Mesenchymal stem cell (in vitro differentiated cells and primary cell): ENCODE measurements around the gene BRCA2.

Experiments used
- DNase-seq: peaks from one replicate; pipeline ENCODE4 v3.0.0-alpha.2; 2013
- H2AFZ ChIP-seq: one replicate; pipeline ENCODE4 v1.6.1; 2013; ENCODE audit warnings: low read depth, mild to moderate bottlenecking, control low read depth, inconsistent platforms, low read length, moderate library complexity
- H2AK5ac ChIP-seq: 2 replicates; pipeline ENCODE4 v1.6.1; 2013; ENCODE audit warnings: low read length, moderate library complexity, mild to moderate bottlenecking, inconsistent platforms; ENCODE audit not compliant: severe bottlenecking
- H2BK120ac ChIP-seq: one replicate; pipeline ENCODE4 v1.6.1; 2013; ENCODE audit warnings: low read depth, mild to moderate bottlenecking, inconsistent platforms, low read length, moderate library complexity
- H2BK12ac ChIP-seq, 2 experiments: one replicate each; pipeline ENCODE4 v1.6.1; 2013; ENCODE audit warnings: inconsistent platforms in 2 of 2, low read length in 2 of 2, mild to moderate bottlenecking in 2 of 2, moderate library complexity in 2 of 2, control low read depth in 1 of 2
- H2BK15ac ChIP-seq: one replicate; pipeline ENCODE4 v1.6.1; 2013; ENCODE audit warnings: mild to moderate bottlenecking, low read depth, inconsistent platforms; ENCODE audit not compliant: poor library complexity, severe bottlenecking
- H2BK5ac ChIP-seq: 2 replicates; pipeline ENCODE4 v1.6.1; 2013; ENCODE audit warnings: low read depth, mild to moderate bottlenecking, low read length, control low read depth, inconsistent platforms; ENCODE audit not compliant: poor library complexity, severe bottlenecking
- H3K14ac ChIP-seq, 2 experiments: one replicate each; pipeline ENCODE4 v1.6.1; 2013; ENCODE audit warnings: inconsistent platforms in 2 of 2, low read length in 2 of 2, control low read depth in 1 of 2, mild to moderate bottlenecking in 1 of 2, moderate library complexity in 1 of 2
- H3K18ac ChIP-seq, 2 experiments: one replicate each; pipeline ENCODE4 v1.6.1; 2013; ENCODE audit warnings: inconsistent platforms in 2 of 2, low read length in 2 of 2, control low read depth in 1 of 2, low read depth in 1 of 2, mild to moderate bottlenecking in 1 of 2
- H3K23ac ChIP-seq, 2 experiments: one replicate each; pipeline ENCODE4 v1.6.1; 2013; ENCODE audit warnings: inconsistent platforms in 2 of 2, low read length in 2 of 2, mild to moderate bottlenecking in 2 of 2, moderate library complexity in 2 of 2, control low read depth in 1 of 2
- H3K27ac ChIP-seq: 2 replicates; pipeline ENCODE4 v1.5.1; 2013; ENCODE audit warnings: mild to moderate bottlenecking, moderate library complexity, low read length, control low read depth, inconsistent platforms; ENCODE audit not compliant: poor library complexity, severe bottlenecking
- H3K27me3 ChIP-seq, 2 experiments: 2 replicates each; pipeline versions ENCODE4 v1.6.1 to v1.7.0; 2013; ENCODE audit warnings: low read length in 2 of 2, mild to moderate bottlenecking in 2 of 2, moderate library complexity in 2 of 2, control low read depth in 1 of 2, inconsistent platforms in 1 of 2; ENCODE audit not compliant: control insufficient read depth in 1 of 2, insufficient read depth in 1 of 2
- H3K36me3 ChIP-seq, 2 experiments: 2 replicates each; pipeline versions ENCODE4 v1.6.1 to v1.7.0; 2013; ENCODE audit warnings: low read length in 2 of 2, control low read depth in 1 of 2, inconsistent platforms in 1 of 2, low read depth in 1 of 2, mild to moderate bottlenecking in 1 of 2; ENCODE audit not compliant: insufficient read depth in 2 of 2, control insufficient read depth in 1 of 2
- H3K4ac ChIP-seq, 2 experiments: one replicate each; pipeline ENCODE4 v1.6.1; 2013; ENCODE audit warnings: inconsistent platforms in 2 of 2, low read length in 2 of 2, mild to moderate bottlenecking in 2 of 2, moderate library complexity in 2 of 2, control low read depth in 1 of 2, low read depth in 1 of 2
- H3K4me1 ChIP-seq: 2 replicates; pipeline ENCODE4 v1.6.1; 2013; ENCODE audit warnings: low read depth, low read length, control low read depth; ENCODE audit not compliant: control insufficient read depth, insufficient read depth
- H3K4me2 ChIP-seq: 2 replicates; pipeline ENCODE4 v1.6.1; 2013; ENCODE audit warnings: low read length, mild to moderate bottlenecking, inconsistent platforms; ENCODE audit not compliant: poor library complexity, severe bottlenecking
- H3K4me3 ChIP-seq, 2 experiments: 2 replicates each; pipeline versions ENCODE4 v1.5.1 to v1.7.0; 2013; ENCODE audit warnings: low read length in 2 of 2, mild to moderate bottlenecking in 2 of 2, control low read depth in 1 of 2, low read depth in 1 of 2; ENCODE audit not compliant: insufficient read depth in 1 of 2
- H3K79me1 ChIP-seq: replicated peaks from 2 replicates; pipeline ENCODE4 v1.6.1; 2013; ENCODE audit warnings: mild to moderate bottlenecking, control low read depth, low read length, inconsistent platforms; ENCODE audit not compliant: poor library complexity, severe bottlenecking
- H3K9ac ChIP-seq: 2 replicates; pipeline ENCODE4 v1.7.0; 2013; ENCODE audit warnings: mild to moderate bottlenecking, low read length, moderate library complexity
- H3K9me3 ChIP-seq: 2 replicates; pipeline ENCODE4 v1.7.0; 2013; ENCODE audit warnings: mild to moderate bottlenecking, low read length; ENCODE audit not compliant: control insufficient read depth
- H4K8ac ChIP-seq: one replicate; pipeline ENCODE4 v1.6.1; 2013; ENCODE audit warnings: inconsistent platforms, mild to moderate bottlenecking, low read length, moderate library complexity
- H4K91ac ChIP-seq: one replicate; pipeline ENCODE4 v1.6.1; 2013; ENCODE audit warnings: mild to moderate bottlenecking, low read length, inconsistent platforms
- WGBS: methylation state at CpG from one replicate; pipeline ENCODE4 v1.1.7; 2013; ENCODE audit warnings: mixed read lengths; 5-methylcytosine and 5-hydroxymethylcytosine counted together

BRCA2 gene

GRCh38 chr13:32443111-32443510 lies 127.8 kb downstream of the BRCA2 start:
- Histone ChIP-seq H3K18ac (no peak overlapping the region), H3K23ac (no peak overlapping the region), H2BK5ac (no peak overlapping the region), H3K36me3 (peaks cover 0 to 74% of the 10 kb centered on the region in 2 experiments), H2BK12ac (no peak overlapping the region), H3K4me2 (no peak overlapping the region), H2BK15ac (no peak overlapping the region), H3K4ac (no peak overlapping the region), H3K4me3 (no peak overlapping the region), H3K4me1 (no peaks in the 10 kb centered on the region), H2AK5ac (no peak overlapping the region), H3K14ac (no peak overlapping the region), H3K9ac (no peak overlapping the region), H3K79me1 (no peaks in the 10 kb centered on the region), H3K27me3 (no peaks in the 10 kb centered on the region), H4K91ac (no peak overlapping the region), H3K27ac (no peak overlapping the region), H3K9me3 (no peaks in the 10 kb centered on the region), H4K8ac (no peak overlapping the region), H2BK120ac (no peak overlapping the region), H2AFZ (no peak overlapping the region)
- peak; percentile 33 for DNase-seq
- 87% methylated on average over 2 of the region's 2 CpGs for WGBS

GRCh38 chr13:32445461-32445860 lies 130.2 kb downstream of the BRCA2 start:
- no peak overlapping the region for H4K91ac ChIP-seq
- DNase-seq, result no peak
- H3K27me3 ChIP-seq, result no peaks in the 10 kb centered on the region
- H3K9ac ChIP-seq, result no peak overlapping the region
- no peak overlapping the region for H2BK15ac ChIP-seq
- peaks cover 0 to 59% of the 10 kb centered on the region in 2 experiments for H3K36me3 ChIP-seq
- H3K9me3 ChIP-seq, result no peaks in the 10 kb centered on the region
- WGBS, result 91% methylated on average over 1 of the region's 2 CpGs
- H3K14ac ChIP-seq, result no peak overlapping the region
- H3K4ac ChIP-seq, result no peak overlapping the region
- H2BK12ac ChIP-seq, result no peak overlapping the region
- H2AFZ ChIP-seq, result no peak overlapping the region
- no peak overlapping the region for H2BK120ac ChIP-seq
- no peak overlapping the region for H2AK5ac ChIP-seq
- H4K8ac ChIP-seq, result no peak overlapping the region
- H3K4me1 ChIP-seq, result no peaks in the 10 kb centered on the region
- no peak overlapping the region for H3K27ac ChIP-seq
- H3K4me3 ChIP-seq, result no peak overlapping the region
- H3K18ac ChIP-seq, result no peak overlapping the region
- no peak overlapping the region for H2BK5ac ChIP-seq
- no peak overlapping the region for H3K23ac ChIP-seq
- no peaks in the 10 kb centered on the region for H3K79me1 ChIP-seq
- H3K4me2 ChIP-seq, result no peak overlapping the region

- Histone ChIP-seq H3K4me2 (no peak overlapping the region), H2AFZ (no peak overlapping the region), H3K14ac (no peak overlapping the region), H2BK12ac (no peak overlapping the region), H2BK5ac (no peak overlapping the region), H3K9ac (no peak overlapping the region), H3K36me3 (peaks cover 0 to 58% of the 10 kb centered on the region in 2 experiments), H3K79me1 (no peaks in the 10 kb centered on the region), H3K4me1 (no peaks in the 10 kb centered on the region), H4K8ac (no peak overlapping the region), H3K9me3 (no peaks in the 10 kb centered on the region), H2AK5ac (no peak overlapping the region), H3K27me3 (no peaks in the 10 kb centered on the region), H2BK15ac (no peak overlapping the region), H3K4me3 (no peak overlapping the region), H3K23ac (no peak overlapping the region), H3K18ac (no peak overlapping the region), H2BK120ac (no peak overlapping the region), H4K91ac (no peak overlapping the region), H3K27ac (no peak overlapping the region), H3K4ac (no peak overlapping the region)
- DNase-seq, result no peak
- 96% methylated on average over 3 of the region's 3 CpGs for WGBS
These were observed 130.9 kb downstream of the BRCA2 start for GRCh38 chr13:32446220-32446619.

- Histone ChIP-seq H3K18ac (no peak overlapping the region), H3K27ac (no peak overlapping the region), H3K4me2 (no peak overlapping the region), H4K8ac (no peak overlapping the region), H2BK120ac (no peak overlapping the region), H3K23ac (no peak overlapping the region), H3K9ac (no peak overlapping the region), H2BK12ac (no peak overlapping the region), H2BK15ac (no peak overlapping the region), H2BK5ac (no peak overlapping the region), H3K4me3 (no peak overlapping the region), H3K4ac (no peak overlapping the region), H4K91ac (no peak overlapping the region), H2AFZ (no peak overlapping the region), H2AK5ac (no peak overlapping the region), H3K9me3 (peaks cover 3% of the 10 kb centered on the region), H3K14ac (no peak overlapping the region), H3K36me3 (peaks cover 3 to 62% of the 10 kb centered on the region in 2 experiments), H3K4me1 (no peaks in the 10 kb centered on the region), H3K27me3 (no peaks in the 10 kb centered on the region), H3K79me1 (no peaks in the 10 kb centered on the region)
- 86% methylated on average over 2 of the region's 2 CpGs for WGBS
- no peak for DNase-seq
These were observed 131.6 kb downstream of the BRCA2 start for GRCh38 chr13:32446773-32447465.
